ENCODE data around the gene PRTN3.
A peak's percentile ranks its signal among the peaks of the same experiment; 100 is the strongest.
"Not testable (repeated sequence)": the region's sequence is repeated elsewhere in the genome, so short reads cannot be mapped to it uniquely, and the experiment has no call there.

PRTN3 gene

DNA sequence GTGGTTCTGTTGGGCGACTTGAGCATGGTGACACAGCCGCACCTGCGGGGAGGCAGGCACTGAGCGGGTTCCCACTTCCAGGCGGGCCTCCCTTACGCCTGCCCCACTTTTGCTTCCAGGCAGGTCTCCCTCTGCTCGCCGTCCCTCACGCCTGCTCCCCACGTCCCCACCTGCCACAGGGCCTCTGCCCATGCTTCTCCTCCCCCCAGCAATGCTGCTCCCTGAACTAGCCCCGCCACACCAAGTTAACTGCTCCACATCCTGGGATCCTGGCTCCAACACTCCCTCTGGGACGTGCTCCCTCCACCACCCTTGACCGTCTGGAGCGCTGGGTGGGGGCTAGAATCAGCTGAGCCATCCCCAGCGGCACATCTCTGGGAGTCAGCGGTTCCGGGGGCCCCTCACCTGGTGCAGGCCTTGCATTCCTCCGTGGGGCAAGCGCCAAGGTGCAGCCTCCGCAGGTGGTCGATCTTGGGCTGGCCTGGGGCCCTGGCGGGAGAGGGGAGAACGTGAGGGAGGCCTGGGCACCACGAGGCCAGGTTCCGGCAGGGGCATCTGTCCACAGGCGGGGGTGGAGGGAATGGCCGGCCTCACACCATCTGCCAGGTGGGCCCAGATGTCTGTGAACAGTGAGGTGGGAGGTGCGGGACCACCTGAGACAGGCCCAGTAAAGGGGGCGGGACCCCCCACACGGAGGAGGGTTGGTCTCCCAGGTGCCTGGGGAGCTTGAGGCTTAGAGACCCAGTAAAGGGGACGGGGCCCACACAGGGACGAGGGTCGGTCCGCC lies 27.9 kb downstream of the PRTN3 start:
- DNase-seq: no peak

DNA sequence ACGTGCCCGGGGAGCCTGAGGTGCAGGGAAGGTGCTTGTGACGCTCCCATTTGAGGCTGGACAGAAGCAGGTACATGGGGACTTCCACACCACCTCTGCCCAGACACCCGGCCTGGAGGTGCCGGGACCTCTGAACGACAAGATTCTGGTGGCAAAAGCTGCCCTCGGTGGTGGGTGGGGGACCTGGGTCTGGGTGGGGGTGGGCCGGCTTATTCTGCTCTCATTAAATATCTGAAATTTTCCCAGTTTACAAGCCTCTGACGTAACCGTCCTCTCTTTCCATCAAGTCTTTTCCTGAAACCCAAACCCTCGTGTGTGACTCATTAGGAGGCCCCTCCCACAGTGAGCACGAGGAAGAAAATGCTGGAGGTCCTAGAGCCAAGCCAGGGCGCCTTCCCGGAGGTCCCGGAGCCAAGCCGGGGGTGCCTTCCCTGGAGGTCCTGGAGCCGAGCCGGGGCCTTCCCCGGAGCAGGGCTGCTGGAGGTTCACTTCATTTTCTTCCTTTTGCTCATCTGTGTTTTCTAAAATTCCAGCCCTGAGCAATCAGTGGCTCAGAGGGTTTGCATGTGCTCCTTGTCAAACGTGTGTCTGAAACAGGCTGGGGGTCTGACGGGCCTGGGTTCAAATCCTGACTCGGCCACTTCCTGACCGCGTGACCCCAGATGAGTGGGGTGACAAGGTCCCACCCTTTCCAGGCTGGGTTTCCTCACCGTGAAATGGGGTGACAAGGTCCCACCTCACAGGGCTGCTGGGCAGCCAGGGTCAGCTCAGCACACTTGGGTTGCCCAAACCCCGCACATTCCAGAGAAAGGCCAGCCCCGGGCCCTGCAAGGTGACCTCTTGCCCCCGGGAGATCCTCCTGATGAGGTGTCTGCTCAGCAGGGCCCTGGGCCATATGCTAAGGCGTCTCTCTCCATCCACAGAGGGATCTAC lies 28.7 kb downstream of the PRTN3 start:
- no peak for DNase-seq

GRCh38 chr19:870314-870713 lies 29.5 kb downstream of the PRTN3 start:
- no peak for DNase-seq

DNA sequence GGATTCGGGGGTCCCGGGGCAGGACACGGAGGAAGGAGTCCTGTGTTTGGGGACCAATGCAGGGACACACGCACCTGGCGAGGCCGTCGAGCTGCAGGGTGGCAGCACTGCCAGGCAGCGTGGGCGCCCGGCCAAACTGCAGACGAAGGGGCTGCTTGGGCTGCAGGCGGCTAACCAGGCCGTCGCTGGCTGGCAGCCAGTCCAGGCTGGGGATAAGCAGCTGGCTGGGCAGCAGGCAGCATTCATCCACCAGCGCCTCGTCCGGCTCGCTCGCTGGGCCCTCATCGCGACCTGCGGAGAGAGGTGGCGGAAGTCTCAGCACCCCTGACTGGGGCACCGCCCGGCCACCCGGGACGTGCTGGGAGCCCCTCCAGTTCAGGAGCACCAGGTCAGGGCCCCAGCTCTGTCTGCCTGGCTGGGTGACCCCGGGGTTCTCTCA lies 30.2 kb downstream of the PRTN3 start:
- DNase-seq: no peak

GRCh38 chr19:871446-872265 lies 30.9 kb downstream of the PRTN3 start:
- no peak for DNase-seq

GRCh38 chr19:872266-872951 lies 31.6 kb downstream of the PRTN3 start:
- peak; percentile 84 for DNase-seq

- DNase-seq: peak; percentile 80
Measured at GRCh38 chr19:873084-873483, 32.3 kb downstream of the PRTN3 start.

DNA sequence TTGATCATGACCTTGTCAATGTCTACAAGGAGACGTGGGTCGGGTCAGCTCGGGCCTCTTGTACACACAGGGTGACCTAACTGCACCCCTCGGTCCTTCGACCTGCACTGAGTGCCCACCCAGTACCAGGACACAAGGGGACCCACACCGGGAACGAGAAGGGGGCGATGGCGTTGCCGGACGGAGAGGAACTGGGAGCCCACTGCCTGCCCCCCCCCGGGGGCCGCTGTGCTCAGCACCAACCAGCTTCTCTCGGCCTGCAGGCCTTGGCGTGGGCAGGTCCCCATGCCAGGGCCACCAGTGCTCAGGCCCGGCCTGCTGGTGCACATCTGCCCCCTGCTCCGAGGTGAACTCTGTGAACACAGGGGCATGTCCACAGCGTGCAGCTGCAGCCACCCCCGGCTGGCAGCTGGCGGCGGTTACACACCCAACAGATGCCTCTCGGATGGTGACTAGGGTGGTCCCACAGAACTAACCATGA lies 32.8 kb downstream of the PRTN3 start:
- DNase-seq: no peak

DNA sequence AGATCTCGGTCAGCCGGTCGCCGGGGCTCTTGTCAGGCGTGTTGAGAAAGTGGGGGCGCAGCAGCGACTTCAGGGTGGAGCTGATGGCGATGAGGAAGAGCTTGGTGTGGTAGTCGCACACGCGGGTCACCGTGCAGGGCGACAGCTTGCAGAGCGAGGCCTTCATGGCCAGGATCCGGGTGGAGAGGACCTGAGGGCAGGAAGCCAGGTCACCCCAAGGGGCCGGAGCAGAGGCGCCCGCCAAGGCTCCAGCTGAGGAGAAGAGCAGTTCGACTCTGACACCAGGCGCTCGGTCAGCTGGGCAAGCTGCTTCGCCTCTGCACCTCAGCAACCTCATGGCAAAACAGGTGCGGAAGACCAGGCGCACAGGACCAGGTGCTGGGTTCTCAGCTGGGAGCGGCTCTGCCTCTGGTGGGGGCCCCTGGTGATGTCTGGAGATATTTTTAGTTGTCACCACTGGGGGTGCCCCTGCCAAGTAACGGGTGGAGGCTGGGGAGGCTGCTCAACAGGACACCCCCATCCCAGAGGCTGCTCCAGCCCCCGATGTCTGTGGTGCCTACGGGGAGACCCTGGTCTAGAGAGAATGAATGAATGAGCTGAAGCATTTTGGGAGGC lies 34.6 kb downstream of the PRTN3 start:
- no peak for DNase-seq

DNA sequence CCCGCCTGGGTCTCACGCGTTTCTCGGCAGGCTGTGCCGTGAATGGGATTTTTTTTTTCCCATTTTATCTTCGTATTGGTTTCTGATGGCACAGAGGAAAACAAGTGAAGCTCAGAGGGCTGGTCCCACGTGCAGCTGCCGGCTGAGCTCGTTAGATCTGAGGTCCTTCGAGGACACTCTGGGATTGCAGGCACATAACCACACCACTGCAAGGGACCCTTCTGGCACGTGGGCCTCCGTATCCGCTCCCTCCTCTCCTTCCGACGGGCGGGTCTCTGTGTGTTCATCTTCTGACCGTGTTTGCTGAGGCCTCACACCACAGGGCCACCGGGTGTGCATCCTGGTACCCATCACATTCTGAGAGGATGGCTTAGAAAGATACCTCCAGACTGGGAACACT lies 35.3 kb downstream of the PRTN3 start:
- no peak for DNase-seq

- DNase-seq: no peak
Measured at GRCh38 chr19:876780-877314, 36.0 kb downstream of the PRTN3 start.

- not testable (repeated sequence) for DNase-seq
Measured at GRCh38 chr19:877992-878660, 37.3 kb downstream of the PRTN3 start.

DNA sequence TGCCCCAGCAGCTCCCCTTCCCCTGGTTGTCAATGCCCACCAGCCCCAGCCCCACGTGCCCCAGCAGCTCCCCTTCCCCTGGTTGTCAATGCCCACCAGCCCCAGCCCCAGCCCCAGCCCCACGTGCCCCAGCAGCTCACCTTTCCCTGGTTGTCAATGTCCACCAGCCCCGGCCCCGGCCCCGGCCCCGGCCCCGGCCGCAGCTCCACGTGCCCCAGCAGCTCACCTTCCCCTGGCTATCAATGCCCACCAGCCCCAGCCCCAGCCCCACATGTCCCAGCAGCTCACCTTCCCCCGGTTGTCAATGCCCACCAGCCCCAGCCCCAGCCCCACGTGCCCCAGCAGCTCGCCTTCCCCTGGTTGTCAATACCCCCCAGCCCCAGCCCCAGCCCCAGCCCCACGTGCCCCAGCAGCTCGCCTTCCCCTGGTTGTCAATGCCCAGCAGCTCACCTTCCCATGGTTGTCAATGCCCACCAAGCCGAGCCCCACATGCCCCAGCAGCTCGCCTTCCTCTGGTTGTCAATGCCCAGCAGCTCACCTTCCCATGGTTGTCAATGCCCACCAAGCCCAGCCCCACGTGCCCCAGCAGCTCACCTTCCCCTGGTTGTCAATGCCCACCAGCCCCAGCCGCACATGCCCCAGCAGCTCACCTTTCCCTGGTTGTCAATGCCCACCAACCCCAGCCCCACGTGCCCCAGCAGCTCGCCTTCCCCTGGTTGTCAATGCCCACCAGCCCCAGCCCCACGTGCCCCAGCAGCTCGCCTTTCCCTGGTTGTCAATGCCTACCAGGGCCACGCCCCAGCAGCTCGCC lies 38.2 kb downstream of the PRTN3 start:
- DNase-seq: not testable (repeated sequence)

- DNase-seq: no peak
Measured at GRCh38 chr19:879711-880438, 39.1 kb downstream of the PRTN3 start.

DNA sequence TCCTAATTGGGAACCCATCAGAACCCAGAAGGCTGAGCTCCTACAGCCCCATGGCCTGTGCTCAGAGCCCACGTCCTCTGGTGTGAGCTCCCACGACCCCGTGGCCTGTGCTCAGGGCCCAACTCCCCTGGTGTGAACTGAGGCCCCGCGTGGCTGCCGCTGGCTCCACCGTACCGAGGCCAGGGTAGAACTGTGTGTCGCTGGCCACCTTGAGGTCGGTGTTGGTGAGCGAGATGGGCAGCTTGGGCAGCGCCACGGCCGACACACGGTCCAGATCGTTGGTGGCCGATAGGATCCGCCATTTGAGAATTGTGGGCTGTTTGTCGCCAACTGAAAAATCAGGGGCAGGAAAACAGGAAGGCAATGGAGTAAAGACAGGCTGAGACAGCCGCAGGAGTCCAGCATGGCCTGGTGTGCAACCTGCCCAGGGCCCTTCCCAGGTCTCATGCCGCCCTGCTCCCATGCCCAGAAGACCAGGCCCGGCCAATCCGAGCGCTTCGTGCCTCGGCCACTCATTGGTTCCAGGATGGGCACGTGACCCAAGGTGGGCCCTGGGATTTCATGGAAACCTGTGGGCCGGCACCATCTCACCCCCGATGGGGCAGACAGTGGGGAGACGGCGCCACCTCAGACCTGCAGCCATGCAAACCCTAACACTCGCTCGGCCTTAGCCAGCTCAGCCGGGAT lies 40.7 kb downstream of the PRTN3 start:
- no peak for DNase-seq

GRCh38 chr19:882871-883497 lies 42.2 kb downstream of the PRTN3 start:
- no peak for DNase-seq

- DNase-seq: no peak
Measured at GRCh38 chr19:883661-884211, 42.9 kb downstream of the PRTN3 start.
